NCI-H2107 treated with DMSO at 0.1 percent for 48 hours (cell line): ENCODE measurements around the gene SHCBP1L.
A peak's percentile ranks its signal among the peaks of the same experiment; 100 is the strongest.

Experiments used
- DNase-seq: peaks from one replicate; lab custom pipeline; 2025; ENCODE audit not compliant: unreplicated experiment; lab: John Stamatoyannopoulos, UW

The SHCBP1L gene

DNA sequence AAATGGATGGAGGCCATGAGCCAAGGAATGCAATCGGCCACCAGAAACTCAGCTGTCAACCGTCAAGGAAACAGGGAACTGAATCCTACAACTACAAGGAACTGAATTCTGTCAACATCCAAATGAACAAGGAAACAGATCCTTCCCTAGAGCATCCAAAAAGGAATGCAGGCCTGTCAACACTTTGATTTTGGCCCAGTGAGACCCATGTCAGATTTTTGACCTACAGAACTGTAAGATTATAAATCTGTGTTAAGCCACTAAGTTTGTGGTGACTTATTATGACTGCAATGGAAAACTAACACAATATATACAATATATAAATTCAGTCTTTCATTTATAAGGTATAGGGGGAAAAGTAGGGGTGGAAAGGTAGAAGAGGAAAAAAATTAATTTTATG, 55.3 kb downstream of the SHCBP1L start:
- no peak for DNase-seq

DNA sequence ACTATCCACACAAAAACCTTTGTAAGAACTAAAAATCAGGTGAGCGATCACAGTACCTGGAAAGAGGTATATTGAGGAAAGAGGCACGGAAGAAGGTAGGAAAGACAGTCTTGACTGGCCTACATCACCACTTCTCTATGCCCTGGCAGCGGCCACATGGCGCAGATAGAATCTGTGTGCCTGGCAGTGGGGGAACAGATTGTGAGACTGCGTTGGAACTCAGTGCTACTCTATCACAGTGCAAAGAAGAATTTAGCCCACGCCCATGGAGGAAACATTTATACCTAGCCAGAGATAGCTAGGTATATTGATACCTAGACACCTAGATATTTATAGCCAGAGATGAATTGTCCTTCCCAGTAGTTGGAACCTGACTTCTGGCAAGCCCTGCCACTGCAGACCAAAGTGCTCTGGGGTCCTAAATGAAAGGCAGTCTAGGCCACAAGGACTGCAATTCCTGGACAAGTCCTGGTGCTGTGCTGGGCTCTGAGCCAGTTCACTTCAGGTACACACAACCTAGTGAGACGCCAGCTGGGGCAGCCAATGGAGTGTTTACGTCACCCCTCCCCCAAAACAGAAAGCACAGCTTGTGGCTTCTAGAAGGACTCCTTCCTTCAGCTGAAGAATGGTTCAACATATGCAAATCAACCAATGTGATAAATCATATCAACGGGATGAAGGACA, 61.9 kb downstream of the SHCBP1L start:
- peak; percentile 71 for DNase-seq

DNA sequence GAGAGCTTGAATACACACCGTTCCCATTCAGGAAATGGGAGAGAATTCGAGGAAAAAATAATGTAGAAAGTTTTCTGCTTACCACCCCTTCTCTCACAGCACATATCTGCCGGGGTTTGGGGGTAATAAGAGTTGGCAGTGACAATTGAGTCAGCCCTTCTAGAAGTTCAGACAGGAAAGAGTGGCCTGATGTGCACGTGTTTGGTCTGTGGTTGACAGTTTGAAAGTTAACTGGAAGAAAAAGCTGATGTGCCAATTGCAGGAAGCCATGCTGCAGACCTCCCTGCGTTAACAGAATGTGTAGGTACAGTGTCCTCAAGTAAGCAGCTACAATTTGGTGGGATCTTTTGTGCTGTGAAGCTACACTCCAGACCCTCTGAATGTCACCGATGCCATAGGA, 63.0 kb downstream of the SHCBP1L start:
- DNase-seq = no peak

DNA sequence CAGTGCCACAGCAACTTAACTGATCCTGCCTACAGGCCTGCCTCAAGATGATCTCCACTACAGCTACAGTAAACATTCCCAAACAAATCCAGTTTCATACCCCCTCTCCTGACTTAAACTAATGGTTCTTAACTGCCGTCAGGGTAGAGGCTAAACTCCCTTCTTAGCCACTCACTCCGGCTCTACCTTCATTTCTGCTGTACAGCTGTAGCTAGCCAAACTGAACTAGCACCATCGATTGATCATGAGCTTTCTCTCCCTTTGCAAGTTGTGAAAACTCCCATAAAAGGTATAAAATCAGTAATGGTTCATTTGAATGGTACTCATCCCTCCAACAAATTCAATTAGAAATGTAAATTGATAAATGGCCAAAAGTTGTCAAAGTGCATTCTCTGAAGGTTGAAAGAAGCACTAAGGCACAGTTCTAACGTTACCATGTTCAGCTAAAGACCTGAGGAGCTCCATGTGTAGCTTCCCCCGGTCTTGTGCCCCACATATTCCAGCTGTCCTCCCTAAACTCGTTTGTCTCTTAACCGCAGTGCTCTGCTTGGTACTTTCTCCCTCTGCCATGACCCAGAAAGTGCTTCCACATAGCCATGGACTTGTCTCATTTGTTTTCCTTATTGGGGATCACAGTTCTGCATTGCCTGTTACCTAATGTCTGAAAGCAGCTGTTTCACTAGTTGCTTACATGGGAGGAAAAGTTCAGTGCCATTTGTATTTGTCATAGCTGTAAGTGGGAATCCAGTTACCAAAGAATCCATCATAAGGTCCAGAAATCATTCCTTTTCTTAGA, 64.0 kb downstream of the SHCBP1L start:
- DNase-seq = no peak

DNA sequence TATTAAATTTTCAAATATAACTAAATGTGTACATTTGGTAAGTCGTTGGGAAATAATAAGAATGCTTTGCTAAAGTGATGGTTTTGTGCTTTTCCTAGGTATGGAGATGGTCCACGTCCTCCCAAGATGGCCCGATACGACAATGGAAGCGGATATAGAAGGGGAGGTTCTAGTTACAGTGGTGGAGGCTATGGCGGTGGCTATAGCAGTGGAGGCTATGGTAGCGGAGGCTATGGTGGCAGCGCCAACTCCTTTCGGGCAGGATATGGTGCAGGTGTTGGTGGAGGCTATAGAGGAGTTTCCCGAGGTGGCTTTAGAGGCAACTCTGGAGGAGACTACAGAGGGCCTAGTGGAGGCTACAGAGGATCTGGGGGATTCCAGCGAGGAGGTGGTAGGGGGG, 66.0 kb downstream of the SHCBP1L start:
- DNase-seq = no peak

DNA sequence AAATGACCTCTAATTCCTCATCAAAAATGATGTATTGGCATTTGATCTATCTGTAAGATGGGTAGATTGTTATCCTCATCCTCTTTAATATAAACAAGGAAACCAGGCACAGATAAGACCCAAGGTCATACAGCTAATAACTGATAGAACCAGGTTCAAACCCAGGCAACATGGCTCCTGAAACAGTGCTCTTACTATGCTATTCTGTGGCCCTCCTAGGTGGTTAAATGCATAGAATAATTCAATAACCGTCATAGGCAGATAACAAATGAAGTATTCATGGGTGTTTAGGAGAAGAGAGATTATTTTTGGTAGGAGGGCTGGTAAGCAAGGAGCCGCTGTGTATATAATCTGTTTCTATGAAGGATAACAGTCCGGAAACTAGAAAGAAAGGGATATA, 67.4 kb downstream of the SHCBP1L start:
- no peak for DNase-seq

DNA sequence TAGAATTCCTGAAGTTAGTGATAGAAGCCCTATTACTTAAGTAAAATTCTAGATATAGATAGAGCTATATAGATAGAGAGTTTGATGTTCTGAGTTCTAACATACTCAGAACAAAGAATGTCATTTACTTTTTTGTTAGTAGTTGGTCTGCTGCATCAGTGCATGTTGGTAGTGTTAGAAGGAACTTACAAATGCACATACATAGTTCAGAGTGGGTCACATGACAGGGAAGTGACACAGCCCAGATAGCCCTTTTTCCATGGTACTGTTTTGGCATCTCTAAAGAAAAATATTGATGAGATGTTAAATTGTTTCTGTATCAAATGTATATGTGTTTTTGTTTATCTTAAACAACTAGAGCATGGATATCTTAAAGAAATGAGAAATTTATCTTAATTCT, 68.1 kb downstream of the SHCBP1L start:
- DNase-seq = no peak

DNA sequence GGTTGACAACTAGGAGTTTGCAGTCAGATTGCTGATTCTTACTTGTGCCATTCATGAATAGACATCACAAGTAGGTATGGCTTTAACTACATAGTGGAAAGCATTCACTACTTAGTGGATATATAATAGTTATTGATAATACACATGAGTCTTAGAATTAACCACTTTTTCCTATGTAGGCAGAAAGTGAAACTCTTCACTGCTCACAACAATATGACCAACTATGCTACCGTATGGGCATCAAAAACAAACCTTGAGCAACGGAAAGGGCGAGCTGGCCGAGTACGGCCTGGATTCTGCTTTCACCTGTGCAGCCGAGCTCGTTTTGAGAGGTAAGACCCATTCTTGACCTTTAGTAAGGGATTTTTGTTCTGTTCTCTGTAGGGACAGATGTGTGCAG, 75.1 kb downstream of the SHCBP1L start:
- DNase-seq = no peak

DNA sequence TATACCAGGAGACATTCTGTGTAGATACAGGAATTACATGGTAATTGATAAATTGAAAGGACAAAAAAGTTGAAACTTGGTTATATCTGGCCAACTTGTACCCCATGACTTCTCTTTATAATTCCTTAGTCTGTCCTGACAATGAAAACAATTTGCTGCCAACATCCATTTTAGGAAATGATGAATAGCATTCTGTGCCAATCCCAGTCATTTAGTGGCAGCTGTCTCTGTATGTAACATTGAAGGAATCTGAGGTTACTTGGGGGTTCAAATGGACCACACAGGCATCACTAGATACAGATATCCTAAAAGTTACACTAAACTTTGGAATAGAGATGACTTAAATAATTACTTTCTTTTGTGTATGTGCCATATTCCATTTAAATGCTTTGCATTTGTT, 75.6 kb downstream of the SHCBP1L start:
- no peak for DNase-seq

DNA sequence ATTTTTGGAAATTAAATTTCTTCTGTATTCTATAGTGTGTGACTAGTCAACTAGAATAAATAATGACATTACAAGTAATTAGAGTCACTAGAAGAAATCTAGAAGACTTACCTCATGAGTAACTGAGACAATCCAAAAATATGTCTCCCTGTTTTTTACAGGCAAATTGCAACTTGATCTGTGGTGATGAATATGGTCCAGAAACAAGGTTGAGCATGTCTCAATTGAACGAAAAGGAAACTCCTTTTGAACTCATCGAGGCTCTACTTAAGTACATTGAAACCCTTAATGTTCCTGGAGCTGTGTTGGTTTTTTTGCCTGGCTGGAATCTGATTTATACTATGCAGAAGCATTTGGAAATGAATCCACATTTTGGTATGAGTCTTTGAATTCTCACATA, 77.1 kb downstream of the SHCBP1L start:
- DNase-seq = no peak

DNA sequence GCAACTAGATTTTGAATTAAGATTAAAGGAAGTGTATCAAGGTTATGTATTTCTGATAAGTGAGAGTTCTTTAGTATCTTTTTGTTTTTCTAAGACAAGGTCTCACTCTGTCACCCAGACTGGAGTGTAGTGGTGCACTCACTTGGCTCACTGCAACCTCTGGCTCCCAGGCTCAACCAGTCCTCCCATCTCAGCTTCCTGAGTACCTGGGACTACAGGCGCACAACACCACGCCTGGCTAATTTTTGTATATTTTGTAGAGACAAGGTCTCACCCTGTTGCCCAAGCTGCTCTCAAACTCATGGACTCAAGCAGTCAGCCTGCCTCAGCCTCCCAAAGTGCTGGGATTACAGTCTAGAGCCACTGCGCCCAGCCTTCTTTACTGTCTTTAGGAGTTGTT, 80.1 kb downstream of the SHCBP1L start:
- DNase-seq = no peak

DNA sequence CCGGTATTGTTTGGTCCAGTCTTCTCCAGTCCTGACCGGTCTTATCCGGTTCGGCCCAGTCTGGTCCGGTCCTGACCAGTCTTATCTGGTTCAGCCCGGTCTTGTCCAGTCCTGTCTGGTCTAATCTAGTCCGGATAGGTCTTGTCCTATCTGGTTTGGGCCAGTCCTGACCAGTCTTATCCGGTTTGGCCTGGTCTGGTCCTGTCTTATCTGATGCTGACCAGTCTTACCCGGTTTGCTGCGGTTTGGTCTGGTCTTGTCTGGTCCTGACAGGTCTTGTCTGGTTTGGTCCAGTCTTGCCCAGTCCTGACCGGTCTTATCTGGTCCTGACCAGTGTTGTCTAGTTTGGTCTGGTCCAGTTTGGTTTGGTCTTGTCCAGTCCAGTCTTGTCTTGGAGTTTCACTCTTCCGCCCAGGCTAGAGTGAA, 83.7 kb downstream of the SHCBP1L start:
- DNase-seq = no peak

DNA sequence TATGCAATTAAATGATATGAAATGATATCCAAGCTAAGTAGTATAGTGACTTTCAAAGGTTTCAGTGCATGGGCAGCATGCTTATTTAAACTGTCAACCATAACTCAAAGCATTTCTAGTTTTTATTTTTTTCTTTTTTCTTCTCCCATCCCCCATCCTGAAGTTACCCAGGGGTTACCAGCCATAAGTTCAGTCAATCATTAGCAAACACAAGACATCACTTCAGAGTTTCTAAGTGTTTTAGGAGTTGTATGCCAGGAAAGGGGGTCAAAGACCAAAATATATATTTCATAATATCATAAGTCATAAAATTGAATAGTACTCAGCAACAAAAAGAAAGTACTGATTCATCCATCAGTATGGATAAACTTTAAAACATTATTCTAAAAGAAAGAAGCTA, 85.1 kb downstream of the SHCBP1L start:
- DNase-seq = no peak

DNA sequence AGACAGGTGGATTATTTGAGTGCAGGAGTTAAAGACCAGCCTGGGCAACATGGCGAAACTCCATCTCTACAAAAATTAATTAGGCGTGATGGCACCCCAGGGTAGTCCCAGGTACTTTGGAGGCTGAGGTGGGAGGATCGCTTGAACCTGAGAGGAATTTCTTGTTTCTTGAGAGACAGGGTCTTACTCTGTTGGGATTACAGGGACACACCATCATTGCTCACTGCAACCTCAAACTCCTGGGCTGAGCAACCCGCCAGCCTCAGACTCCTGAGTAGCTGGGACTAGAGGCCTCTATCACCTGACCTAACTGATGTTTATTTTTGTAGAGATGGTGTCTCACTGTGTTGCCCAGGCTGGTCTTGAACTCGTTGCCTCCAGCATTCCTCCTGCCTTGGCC, 89.0 kb downstream of the SHCBP1L start:
- DNase-seq = no peak

DNA sequence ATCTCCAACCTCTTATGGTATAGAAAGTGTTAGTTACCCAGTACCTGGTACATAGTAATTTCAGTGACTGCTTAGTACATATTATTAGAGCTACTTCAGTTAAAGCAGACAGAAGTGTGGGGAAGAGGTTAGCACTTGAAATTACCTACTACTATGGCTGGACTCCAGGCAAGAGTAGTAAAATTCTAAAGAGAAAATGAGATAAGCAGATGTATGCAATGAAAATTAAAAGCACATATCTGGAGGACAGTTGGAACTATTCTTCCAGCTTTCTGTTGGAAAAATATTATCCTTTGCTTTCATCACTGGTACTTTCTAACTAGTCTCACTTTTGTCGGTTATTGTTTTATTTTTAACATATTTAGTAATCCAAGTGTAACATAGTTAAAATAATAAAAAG, 90.1 kb downstream of the SHCBP1L start:
- DNase-seq = no peak

DNA sequence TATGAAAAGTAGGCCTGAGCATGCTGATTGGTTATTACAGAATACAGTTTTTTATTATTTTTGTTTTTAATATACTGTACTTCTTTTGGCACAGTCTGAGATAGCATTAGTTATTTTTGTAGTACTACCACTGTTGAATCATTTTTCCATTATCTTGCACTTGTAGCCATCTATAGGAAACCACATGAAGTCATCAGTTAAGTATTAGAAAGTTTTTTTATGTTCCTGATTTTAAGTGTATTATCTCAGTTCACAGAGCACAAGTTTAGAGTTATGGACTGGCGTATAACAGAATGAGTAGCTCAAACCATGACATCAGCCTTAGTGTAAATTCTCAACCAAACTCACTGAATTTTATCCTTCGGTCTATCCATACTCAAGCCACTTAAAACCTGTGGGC, 91.0 kb downstream of the SHCBP1L start:
- DNase-seq = no peak

DNA sequence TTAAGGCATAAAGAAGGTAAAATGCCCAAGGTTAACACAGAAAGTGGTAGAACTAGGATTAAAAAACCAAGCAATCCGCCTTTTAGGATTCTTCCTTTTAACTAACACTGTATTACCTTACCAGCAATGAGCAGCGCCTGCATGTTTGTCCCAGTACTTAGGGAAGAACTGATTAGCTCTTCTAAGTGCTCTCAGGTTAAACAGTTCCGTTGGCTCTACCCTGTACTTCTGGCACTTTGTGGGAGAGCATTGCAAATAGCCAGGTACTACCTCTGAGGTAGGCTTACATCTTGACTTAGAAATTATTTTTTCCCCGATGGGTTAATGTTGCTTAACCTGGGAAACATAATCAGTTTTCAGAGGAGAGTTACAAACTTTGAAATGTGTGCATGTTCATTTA, 92.3 kb downstream of the SHCBP1L start:
- no peak for DNase-seq

DNA sequence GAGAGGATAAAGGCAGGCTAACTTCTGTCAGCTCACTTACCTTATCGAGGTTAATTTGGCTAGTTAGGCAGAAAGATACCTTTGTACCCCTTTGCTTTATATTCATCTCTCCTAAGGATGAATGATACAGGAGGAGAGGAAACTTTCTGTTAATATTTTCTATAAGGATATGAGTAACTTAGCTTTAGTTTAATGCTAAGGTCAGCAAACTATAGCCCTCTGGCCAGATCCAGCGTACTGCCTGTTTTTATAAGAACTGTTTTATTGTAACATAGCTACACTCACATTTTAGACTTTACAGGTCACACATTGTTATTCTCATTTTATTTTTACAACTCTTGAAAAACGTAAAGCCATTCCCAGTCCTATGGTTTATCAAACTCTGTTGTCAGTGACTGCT, 95.8 kb downstream of the SHCBP1L start:
- no peak for DNase-seq

DNA sequence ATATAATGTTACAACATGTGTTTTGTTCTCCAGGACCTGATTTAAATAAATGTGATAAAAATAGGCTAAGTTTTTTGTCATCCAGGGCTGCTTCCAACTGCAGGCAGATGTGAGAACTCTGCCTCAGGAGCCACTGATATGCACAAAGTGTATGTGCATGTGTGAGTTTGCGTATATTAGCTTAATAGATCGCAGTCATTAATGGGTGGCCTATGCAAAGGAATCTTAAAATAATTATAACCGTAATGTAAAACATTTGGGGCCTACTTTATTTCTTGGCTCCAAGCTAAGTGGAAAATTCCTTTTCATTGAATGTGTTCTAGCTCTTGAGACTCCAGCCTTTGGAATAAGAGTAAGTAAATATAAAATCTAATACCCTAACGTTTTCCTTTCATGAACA, 97.1 kb downstream of the SHCBP1L start:
- DNase-seq = no peak

DNA sequence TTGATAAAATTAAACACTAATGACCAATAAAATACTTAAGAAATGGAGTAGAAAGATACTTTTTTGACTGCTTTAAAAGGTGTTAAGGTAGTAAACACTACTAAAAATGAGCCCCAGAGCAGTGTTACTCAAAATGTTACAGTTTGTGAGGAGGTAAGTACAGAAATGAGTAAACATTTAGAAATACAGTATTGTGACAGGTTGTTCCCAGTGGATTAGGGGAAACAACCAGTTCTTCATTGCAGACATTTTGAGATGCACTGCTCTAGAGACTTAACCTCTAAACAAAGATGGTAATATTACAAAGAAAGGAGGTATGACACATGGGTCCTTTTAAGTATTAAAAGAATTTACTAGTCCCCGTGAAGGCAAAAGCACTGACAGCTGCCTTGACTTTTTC, 101.1 kb downstream of the SHCBP1L start:
- no peak for DNase-seq

DNA sequence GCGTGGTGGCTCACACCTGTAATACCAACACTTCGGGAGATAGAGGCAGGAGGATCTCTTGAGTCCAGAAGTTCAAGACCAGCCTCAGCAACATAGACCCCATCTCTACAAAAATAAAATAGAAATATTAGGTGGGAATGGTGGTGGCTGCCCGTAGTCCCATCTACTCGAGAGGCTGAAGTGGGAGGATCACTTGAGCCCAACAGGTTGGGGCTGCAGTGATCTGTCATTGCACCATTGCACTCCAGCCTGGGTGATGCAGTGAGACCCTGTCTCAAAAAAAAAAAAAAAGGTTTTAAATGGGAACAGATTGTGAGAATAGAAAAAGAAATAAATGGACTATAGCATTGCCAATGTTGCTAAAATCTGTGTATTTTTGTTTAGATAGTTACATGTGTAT, 102.6 kb downstream of the SHCBP1L start:
- DNase-seq = no peak
